ENCODE results near the gene SRSF3.
A peak's percentile ranks its signal among the peaks of the same experiment; 100 is the strongest.
"Not testable (repeated sequence)": the region's sequence is repeated elsewhere in the genome, so short reads cannot be mapped to it uniquely, and the experiment has no call there.

SRSF3 gene

GRCh38 chr6:36576578-36576977, 17.6 kb upstream of the SRSF3 start:
- no peak for DNase-seq

DNA sequence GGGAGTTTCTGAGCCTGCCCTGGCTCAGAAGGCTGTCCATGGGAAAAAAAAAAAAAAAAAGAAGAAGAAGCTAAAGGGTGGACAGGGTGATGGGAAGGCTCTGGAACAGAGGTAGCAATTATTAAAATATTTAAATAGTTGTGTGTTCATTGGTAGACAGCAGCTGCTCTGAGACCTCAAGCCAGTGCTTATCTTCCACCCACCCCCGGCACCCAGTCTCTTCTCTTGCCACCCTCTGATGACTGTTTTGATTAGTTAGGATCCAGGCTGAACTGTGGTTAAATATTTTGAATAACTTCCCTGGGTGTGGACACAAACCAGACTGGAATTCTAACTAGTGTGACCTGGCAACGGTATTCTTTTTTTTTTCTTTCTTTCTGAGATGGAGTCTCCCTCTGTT, 16.9 kb upstream of the SRSF3 start:
- DNase-seq, result no peak

DNA sequence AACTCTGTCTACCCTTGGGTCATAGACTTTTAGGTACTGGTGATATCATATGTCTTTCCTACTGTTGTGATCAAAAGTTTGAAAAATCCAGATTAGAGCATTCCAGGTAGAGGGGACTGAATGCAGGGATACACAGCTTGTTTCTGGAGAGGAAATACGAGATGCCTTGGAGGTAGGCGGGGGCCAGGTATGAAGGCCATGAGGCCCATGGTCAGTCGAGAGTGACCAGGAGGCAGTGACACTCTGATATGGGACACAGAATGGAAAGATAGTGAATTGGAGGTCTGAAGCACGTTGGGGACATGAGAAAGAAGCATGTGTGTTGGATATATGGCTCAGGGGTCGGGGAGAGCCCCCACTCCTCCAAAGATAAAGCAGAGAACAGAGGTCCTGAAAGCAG, 16.1 kb upstream of the SRSF3 start:
- no peak for DNase-seq

- no peak for DNase-seq
Observed at GRCh38 chr6:36578431-36578830, 15.7 kb upstream of the SRSF3 start.

DNA sequence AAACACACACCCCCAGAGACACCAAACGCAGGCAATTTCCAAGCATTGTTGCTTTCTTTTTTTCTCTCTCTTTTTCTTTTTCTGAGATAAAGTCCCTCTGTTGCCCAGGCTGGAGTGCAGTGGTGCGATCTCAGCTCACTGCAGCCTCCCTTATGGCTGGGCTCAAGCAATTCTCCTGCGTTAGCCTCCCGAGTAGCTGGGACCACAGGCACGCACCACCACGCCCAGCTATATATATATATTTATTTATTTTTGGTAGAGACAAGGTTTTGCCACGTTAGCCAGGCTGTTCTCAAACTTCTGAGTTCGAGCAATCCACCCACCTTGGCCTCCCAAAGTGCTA, 14.0 kb upstream of the SRSF3 start:
- no peak for DNase-seq

- DNase-seq, result no peak
Observed at GRCh38 chr6:36581716-36582115, 12.4 kb upstream of the SRSF3 start.

- DNase-seq, result no peak
Observed at GRCh38 chr6:36586606-36587005, 7.6 kb upstream of the SRSF3 start.

DNA sequence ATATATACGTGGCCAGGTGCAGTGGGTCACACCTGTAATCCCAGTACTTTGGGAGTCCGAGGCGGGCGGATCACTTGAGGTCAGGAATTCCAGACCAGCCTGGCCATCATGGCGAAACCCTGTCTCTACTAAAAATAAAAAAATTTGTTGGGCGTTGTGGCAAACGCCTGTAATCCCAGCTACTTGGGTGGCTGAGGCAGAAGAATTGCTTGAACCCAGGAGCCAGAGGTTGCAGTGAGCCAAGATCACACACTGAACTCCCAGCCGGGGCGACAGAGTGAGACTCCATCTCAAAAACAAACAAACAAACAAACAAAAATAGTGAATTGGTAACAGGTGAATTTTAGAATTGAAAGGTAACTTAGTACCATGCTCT, 5.1 kb upstream of the SRSF3 start:
- not testable (repeated sequence) for DNase-seq

DNA sequence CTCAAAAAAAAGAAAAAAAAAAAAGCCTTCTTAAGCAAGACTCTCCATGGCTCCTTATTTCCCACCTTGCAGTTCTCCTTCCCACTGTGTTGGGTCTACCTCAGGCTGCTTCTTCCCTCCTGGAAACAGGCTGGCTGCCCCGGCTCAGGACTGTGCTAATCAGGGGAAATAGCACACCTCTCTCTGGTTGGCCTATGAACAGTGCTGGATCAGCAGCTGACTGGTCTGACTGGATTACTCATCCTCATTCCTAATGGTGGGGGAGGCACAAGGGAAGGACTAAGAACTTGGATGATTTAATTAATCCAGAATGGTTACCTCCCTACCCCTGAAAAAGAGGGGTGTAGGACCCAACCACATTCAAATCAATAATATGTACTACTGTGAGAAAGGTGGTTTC, 3.9 kb upstream of the SRSF3 start:
- DNase-seq, result no peak

DNA sequence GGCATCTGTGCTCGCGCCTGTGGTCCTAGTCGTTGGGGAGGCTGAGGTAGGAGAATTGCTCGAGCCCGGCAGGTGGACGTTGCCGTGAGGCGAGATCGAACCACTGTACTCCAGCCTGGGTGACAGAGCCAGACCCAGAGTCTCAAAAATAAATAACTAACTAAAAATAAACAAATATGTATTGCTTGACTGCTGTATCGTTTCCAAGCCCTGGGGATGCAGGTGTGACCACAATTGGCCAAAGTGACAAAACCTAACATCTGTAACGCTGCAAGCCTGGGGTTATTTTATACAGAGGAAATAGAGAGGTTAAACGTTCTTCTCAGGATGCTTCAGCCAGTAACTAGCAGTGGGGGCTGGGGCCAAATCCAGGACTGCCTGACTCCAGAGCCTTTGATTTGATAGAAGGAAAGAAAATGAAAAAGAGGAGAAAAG, 1.9 kb upstream of the SRSF3 start:
- peak; percentile 44 for DNase-seq

GRCh38 chr6:36593569-36594028, 563 bp upstream of the SRSF3 start:
- peak; percentile 72 for DNase-seq

- DNase-seq, result peak; percentile 45
Observed at GRCh38 chr6:36594816-36595643, 868 bp downstream of the SRSF3 start.

DNA sequence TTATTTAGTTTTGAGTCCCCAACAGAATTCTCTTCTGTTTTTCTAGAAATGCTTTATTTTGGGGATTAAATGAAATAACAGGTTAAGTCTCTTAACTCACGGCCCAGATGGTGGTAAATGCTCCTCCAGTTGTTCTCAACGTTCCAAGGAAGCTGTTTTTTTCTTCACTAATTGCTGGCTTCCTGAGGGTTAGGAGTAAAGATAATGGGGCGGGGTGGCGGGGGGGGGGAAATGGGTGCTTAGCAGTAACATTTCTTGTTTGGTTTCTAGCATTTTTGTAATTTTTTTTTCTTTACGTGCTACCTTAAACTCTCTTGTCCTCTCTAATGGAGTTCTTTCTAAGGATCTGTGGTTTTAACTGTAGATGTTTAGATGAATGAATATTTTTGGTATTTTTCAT, 2.2 kb downstream of the SRSF3 start:
- no peak for DNase-seq

- no peak for DNase-seq
Observed at GRCh38 chr6:36597775-36598174, 3.6 kb downstream of the SRSF3 start.

DNA sequence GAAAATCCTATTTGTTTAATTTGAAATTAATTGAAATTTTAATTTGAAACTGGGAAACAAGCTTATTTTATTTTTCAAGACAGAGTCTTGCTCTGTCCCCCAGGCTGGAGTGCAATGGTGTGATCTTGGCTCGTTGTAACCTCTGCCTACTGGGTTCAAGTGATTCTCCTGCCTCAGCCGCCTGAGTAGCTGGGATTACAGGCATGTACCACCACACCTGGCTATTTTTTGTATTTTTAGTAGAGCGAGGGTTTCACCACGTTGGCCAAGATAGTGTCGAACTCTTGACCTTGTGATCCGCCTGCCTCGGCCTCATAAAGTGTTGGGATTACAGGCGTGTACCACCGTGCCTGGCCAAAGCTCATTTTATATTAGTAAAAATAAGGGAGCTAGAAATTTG, 4.2 kb downstream of the SRSF3 start:
- no peak for DNase-seq

DNA sequence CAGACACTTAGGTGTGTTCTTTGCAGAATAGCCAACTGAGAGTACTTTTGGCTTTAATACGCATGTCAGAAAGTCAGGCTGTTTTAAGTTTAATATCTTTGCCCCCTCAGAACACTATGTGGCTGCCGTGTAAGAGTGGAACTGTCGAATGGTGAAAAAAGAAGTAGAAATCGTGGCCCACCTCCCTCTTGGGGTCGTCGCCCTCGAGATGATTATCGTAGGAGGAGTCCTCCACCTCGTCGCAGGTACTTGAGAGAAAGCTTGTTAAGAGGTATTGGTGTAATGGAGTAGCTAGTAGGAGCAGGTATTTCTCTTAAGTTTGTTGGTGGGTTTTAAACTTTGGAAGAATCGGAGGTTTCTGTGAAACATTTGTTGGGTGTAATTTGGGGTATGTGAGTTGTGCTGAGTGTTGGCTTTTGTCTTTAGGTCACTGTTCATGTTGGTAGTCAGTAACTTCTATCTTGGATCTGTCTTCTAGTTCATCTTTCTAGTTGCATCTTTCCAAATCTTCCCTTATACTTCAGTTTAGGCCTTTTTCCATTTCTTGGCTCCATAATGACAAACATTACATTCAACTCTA, 4.7 kb downstream of the SRSF3 start:
- no peak for DNase-seq

DNA sequence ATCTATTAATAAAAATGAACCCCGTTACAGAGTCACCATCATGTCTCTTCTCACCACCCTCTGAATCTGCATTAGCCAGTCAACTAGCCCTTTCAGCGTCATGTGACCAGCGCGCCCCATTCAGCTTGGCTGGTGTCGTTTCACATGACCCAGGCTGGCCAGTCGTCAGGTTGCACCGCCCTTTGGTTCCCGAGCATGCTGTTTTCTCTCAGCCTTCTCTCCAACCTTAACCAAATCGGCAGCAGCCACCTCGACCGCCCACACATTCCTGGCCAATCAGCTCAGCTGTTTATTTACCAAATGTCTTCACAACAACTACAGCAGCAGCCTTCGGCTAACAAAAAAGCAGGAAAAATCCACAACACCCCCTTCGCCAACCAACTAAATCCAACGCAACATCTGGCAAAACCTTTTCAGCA, 5.6 kb downstream of the SRSF3 start:
- peak; percentile 80 for DNase-seq

- DNase-seq, result no peak
Observed at GRCh38 chr6:36600564-36601146, 6.5 kb downstream of the SRSF3 start.

GRCh38 chr6:36601818-36602217, 7.7 kb downstream of the SRSF3 start:
- not testable (repeated sequence) for DNase-seq

GRCh38 chr6:36603222-36604089, 9.3 kb downstream of the SRSF3 start:
- DNase-seq, result no peak

- no peak for DNase-seq
Observed at GRCh38 chr6:36604090-36605060, 10.2 kb downstream of the SRSF3 start.

DNA sequence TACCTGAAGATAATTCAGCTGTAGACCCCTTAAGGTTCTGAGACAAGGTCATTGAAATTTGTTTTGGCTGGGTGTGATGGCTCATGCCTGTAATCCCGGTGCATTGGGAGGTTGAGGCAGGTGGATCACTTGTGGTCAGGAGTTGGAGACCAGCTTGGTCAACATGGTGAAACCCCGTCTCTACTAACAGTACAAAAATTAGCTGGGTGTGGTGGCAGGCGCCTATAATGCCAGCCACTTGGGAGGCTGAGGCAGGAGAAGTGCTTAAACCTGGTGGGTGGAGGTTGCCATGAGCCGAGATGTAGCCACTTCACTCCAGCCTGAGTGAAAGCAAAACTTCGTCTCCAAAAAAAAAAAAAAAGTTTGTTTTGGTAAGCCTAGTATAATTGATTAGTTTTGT, 11.0 kb downstream of the SRSF3 start:
- DNase-seq, result no peak
